Fibroblast of peridontal ligament (primary cell): ENCODE measurements around the gene HEBP2.
"Not testable (repeated sequence)": the region's sequence is repeated elsewhere in the genome, so short reads cannot be mapped to it uniquely, and the experiment has no call there.

Experiments used
- DNase-seq: peaks from one replicate; pipeline ENCODE4 v3.0.0-alpha.2; 2010; ENCODE audit errors: extremely low read depth

HEBP2 gene

DNA sequence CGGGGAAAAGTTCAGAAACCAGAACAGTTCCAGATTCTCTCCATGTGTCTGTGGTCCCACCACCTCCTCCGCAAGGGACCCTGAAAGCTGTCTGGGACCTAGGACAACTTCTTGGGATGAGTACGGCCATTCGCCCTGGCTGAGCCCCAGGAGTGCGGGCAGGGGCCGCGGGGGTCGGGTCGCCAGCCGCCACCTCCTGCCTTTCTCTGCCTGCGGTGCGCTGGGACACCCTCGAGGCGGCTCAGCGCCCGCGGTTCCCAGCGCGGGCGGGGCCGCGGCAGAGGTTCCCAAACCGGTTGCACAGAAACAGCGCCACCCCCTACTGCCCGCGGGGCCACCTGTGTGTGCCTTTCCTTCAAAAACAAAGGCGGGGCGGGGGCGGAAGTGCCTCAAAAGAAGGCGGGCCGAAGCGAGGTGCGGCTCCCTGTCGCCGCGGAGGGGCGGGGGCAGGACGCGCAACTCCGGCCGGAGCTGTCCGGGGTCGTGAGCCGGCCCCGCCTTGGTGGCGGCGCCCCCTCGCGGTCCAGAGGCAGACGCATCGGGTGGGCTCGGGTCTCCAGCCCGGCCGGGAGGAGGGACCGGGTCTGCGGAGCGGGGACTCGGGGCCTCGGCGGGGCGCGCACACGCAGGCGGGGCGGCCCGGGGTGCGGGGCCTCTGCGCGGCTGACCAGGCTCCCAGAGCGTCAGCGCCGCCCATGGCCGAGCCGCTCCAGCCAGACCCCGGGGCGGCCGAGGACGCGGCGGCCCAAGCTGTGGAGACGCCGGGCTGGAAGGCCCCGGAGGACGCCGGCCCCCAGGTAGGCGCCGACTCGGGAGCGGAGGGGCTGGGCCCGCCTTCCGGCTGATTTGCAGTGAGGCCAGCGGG, at the start of gene HEBP2:
Gene HEBP2 (plus strand): TSS at position 423 of the 865 bp plus-strand sequence. CDS start 273 bp downstream, at position 696.
- DNase-seq, result peak; percentile 60

DNA sequence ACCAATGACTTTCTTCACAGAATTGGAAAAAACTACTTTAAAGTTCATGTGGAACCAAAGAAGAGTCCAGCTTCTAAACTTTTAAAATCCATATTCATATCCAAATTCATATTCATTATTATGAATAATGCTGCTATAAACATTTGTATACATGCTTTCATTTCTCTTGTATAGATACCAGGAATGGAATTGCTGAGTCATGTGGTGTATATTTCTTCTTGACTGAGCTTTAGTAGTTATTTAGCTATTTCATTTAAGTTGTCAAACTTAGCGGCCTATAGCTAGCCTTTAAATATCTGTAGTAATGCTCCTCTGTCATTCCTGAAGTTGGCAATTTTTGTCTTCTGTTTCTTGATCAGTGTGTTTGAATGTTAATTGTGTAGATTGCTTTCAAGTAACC, 46.1 kb upstream of the HEBP2 start:
- no peak for DNase-seq

DNA sequence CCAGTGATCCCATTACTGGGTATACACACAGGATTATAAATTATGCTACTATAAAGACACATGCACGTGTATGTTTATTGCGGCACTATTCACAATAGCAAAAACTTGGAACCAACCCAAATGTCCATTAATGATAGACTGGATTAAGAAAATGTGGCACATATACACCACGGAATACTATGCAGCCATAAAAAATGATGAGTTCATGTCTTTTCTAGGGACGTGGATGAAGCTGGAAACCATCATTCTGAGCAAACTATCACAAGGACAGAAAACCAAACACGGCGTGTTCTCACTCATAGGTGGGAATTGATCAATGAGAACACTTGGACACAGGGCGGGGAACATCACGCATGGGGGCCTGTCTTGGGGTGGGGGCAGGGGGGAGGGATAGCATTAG, 35.3 kb upstream of the HEBP2 start:
- DNase-seq, result not testable (repeated sequence)

- DNase-seq, result no peak
These were observed 33.2 kb upstream of the HEBP2 start for GRCh38 chr6:138370631-138371451.

DNA sequence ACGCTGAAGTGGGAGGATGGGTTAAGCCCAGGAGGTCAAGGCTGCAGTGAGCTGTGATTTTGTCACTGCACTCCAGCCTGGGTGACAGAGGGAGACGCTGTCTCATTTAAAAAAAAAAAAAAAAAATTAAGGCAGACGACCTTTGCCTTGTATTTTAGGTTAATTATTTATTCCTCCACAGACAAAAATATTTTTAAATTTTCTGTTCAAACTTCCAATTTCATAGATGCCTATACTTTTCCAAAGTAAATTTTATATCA, 32.6 kb upstream of the HEBP2 start:
- no peak for DNase-seq

DNA sequence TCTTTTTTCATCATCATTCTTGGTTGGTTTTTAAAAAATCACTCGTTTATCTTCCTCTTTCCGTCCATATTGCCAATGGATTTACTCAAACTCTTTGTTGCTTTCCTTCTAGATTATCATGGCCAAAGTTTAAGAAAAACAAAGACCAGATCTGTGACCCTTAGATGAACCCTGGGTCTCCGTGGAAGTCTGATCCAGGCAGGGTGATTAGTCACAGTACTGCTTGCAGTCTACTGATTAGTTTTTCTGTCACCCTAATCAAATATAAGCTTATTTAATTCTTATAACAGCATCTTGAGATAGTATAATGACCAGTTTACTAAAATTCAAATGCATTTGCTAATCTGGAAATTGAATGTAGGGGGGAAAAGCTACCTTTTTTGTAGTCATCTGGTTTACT, 32.3 kb upstream of the HEBP2 start:
- DNase-seq, result no peak

DNA sequence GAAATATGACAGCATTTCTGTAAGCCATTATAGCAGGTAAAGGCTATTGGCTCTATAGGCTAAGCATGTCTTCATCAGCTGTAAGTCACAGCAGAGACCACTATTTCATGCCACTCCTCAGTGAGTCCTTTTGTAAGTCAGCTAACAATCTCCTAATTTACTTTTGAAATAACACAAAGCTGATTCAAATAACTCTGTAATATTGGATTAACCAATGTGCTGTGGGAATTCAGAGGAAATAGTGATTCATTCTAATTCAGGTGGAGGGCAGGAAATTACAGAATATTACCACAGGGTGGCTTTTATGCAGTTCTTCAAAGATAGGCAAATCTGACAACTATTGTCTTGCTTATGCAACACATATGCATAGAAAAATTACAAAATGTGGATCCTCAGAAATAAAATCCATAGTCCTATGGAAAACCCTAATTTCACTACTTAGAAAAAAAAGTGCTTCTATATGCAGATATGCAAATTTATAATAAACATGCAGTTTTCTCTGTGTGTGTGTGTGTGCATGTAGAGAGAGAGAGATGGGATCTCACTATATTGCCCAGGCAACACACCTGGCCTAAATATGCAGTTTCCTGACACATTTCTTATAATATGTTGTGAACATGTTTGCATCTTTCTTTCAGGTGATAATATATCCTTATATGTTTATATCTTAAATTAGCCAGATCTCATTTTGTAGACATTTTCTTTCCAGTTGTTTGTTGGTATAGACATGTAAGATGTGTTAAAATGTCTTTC, 31.1 kb upstream of the HEBP2 start:
- DNase-seq, result no peak

DNA sequence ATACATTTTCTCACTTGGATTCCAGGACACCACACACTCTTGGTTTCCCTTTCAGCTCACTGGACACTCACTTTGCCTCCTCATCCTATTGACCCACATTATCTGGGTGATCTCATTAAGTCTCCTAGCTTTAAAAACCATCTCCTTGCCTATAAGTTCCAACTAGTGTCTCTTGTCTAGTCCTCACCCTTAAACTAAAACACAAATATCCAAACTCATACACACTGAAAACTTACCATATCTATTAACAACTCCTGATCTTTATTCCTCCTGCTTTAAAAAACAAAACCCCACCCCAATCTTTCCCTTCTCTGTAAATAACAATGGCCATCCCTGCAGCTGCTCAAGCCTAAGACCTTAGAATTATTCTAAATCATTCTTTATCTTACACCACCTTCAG, 29.8 kb upstream of the HEBP2 start:
- DNase-seq, result no peak

DNA sequence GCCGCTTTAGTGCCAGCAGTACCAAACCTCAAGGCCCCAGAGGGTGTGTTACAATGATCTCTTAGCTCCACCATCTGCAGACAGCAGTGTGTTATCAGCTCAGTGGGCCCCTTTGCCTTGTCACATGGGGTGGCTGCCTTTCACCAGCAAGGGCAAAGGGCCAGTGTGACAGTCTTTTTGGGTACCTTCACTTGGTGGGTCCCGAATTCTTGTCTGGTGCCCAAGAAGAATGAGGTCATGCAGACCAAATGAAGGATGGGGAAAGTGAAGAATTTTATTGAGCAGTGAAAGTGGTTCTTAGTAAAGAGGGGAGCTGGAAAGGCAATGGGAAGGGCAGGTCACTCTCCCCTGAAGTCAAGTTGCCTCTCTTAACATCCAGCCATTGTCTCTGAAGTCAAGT, 29.2 kb upstream of the HEBP2 start:
- DNase-seq, result no peak

- no peak for DNase-seq
These were observed 27.0 kb upstream of the HEBP2 start for GRCh38 chr6:138377042-138377441.

DNA sequence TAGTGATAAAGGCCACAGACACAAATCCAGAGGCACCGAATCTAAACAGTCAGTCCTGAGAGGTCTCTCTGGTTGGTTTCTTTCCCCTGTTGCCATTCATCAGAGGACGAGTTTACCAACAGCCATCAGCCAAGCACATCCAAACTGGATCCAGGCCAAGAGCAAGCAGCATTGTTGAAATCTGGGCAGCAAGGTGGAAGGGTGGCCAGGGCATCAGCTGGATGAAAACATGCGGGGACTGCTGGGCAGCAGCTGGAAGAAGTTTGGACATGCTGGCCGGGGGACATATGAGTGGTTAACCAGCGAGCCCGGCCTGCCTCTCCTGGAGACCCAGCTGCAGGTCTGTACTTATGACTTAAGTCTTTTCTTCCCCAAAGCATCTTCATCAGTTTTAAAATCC, 26.2 kb upstream of the HEBP2 start, which contains the start of gene SMIM28:
Gene SMIM28 (plus strand): TSS at position 62 of the 400 bp plus-strand sequence. CDS start 168 bp downstream, at position 230.
- DNase-seq, result no peak

GRCh38 chr6:138378463-138378862, 25.6 kb upstream of the HEBP2 start:
- DNase-seq, result no peak

DNA sequence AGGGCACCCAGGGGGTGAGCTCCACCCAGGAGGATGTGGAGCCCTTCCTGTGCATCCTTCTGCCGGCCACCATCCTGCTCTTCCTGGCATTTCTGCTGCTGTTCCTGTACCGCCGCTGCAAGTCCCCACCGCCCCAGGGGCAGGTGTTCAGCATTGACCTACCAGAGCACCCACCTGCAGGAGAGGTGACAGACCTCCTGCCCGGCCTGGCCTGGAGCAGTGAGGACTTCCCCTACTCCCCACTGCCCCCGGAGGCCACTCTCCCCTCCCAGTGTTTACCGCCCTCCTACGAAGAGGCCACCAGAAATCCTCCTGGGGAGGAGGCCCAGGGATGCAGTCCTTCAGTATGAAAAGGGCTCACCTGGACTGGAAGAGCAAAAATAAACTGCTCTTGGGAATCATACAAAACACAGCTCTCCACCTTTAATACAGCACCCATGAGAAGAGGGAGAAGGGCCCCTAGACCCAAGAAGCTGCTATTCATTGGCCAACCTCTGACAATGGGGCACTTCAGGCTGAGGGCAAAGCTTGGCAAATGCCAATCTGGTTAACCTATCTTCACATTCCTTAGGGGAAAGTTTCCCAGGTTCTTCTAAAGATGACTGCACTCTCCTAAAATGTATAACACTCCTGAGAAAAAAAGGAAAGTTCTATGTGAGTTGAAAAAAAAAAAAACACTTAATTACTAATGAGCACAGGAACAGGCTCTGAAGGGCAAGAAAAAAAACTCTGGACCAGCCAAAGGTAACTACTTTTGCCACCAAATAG, 21.3 kb upstream of the HEBP2 start:
- DNase-seq, result no peak

GRCh38 chr6:138383776-138384175, 20.2 kb upstream of the HEBP2 start:
- no peak for DNase-seq

DNA sequence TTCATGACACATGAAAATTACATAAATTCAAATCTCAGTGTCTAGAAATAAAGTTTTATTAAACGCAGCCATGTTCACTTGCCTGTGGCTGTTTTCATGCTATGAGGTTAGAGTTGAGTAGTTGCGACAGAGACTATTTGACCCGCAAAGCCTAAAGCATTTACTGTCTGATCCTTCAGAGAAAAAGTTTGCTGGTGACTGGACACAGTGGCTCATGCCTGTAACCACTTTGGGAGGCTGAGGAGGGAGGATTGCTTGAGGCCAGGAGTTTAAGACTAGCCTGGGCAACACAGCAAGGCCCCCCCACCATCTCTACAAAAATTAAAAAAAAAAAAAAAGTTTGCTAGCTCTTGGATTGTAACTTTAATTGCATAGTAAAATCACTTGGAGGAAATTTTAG, 17.1 kb upstream of the HEBP2 start:
- no peak for DNase-seq

DNA sequence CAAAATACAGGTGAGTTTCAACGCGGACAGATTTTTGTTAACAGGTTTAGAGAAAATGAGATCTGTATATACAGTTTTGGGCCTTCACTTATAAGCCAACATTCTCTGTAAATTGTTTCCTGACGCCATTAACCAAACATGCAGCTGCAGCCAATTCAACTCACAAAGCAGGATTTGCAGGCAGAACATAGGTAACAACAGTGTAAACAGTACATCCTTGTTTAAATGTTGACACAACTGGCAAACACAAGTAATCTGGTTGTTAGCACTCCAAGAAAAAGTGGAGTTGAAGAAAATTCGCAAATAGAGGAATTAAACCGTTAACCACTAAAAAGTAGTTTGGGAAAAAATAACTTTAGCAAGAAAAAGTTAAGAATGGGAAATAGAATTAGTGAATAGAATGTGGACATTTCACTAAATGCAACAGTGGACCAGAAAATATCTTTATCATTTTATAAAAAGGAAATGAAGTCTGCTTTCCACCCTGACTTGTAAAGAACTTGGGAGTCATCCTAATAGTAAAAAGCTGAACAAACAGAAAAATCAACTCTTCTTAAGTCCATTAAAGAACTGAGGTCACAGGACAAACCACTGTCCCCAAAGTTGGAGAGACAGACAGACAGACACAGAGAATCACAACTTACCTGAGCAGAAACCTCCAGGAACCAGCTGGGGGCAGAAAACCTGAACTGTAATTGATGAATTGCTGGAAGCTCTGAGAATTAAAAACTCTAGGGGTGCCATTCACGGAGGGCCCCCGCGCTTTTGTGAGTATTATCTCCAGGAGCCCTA, 16.2 kb upstream of the HEBP2 start:
- no peak for DNase-seq

GRCh38 chr6:138389551-138389950, 14.5 kb upstream of the HEBP2 start:
- no peak for DNase-seq

DNA sequence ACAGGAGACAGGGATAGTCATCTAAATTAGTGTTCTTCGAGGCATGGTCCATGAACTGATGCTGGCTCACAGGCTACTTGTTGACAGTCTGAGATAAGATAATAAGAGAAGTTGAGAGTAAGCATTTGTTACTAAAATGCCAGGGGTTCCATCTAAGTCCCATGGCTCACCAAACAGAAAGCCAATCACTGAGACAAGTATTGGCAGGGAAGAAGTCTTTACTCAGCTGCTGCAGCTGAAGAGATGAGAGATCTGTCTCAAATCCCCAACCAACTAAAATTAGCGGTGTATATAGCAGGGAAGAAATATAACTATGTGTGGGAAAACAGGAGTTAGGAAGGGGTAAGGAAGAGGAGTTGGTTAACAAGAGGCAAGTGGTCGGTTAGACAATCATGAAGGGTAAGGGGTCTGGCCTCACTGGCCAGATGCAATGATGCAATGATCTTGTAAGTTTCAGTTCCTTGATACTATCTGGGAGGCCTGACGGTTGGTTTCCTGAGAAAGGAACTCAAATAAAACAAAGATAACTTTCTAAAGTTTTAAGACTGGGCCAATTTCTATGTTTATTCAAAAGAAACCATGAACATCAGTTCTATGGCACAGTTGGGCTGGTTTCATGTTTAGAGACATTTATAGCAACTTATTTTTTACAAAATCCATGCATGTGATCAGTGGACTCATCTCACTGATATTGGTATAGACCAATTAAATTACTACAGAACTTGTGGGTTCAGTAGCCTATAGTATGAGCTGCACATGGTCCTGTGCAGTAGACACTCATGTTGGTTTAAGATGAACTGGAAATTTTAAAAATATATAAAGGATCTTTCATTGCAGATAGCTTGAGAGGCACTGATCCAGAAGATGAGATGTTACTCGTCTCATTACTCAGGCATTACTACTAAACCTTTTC, 9.9 kb upstream of the HEBP2 start:
- no peak for DNase-seq

GRCh38 chr6:138396709-138397108, 7.3 kb upstream of the HEBP2 start:
- DNase-seq, result no peak
